T-helper 1 cell treated with Interleukin-12 subunit alpha and Interleukin-12 subunit beta and Interleukin-4 antibody, amounts not matched to agents 30 ng/mL and 1 ng/mL, for 36 hours (primary cell): ENCODE measurements around the gene ABLIM2. TPM values are rescaled to one million over a fixed set of nuclear protein-coding genes. Genes with fewer than 3 reads are reported as not detected.

Source experiments
- intact Hi-C: fragments of 100-400 bp; cut with micrococcal nuclease; formaldehyde crosslinking; loops from one replicate; pipeline ENCODE4 v1.15.1; 2024
- total RNA-seq: library from RNA; stranded (reverse); gene quantifications from 2 replicates; pipeline ENCODE4 v1.2.3, GENCODE V29; 2022

Gene ABLIM2
- total RNA-seq, 1 donor from 2014 or later: 0.51 TPM

GRCh38 chr4:7968262-7968896 lies 190.2 kb downstream of the ABLIM2 start:
- intact Hi-C loops: loop anchor here (5.0 kb wide), 1 partner anchor 1639 kb away; no protein-coding TSS in a partner anchor

GRCh38 chr4:7967501-7968261 lies 190.9 kb downstream of the ABLIM2 start:
- intact Hi-C loops: loop anchor here (5.0 kb wide), 1 partner anchor 1640 kb away; no protein-coding TSS in a partner anchor

- intact Hi-C loops: loop anchor here (5.0 kb wide), 1 partner anchor 1640 kb away; no protein-coding TSS in a partner anchor
These were observed 191.6 kb downstream of the ABLIM2 start for GRCh38 chr4:7967063-7967440.

GRCh38 chr4:7966281-7967062 lies 192.1 kb downstream of the ABLIM2 start:
- intact Hi-C loops: loop anchor here (5.0 kb wide), 1 partner anchor 1641 kb away; no protein-coding TSS in a partner anchor

GRCh38 chr4:7964890-7965662 lies 193.5 kb downstream of the ABLIM2 start:
- intact Hi-C loops: loop anchor here (1.0 to 5.0 kb wide), 4 partner anchors 22 to 1642 kb away; no protein-coding TSS in a partner anchor

- intact Hi-C loops: loop anchor here (1.0 to 5.0 kb wide), 3 partner anchors 22 to 473 kb away; no protein-coding TSS in a partner anchor
These were observed 194.2 kb downstream of the ABLIM2 start for GRCh38 chr4:7964459-7964858.

GRCh38 chr4:7963691-7964090 lies 194.9 kb downstream of the ABLIM2 start:
- intact Hi-C loops: loop anchor here (1.0 to 5.0 kb wide), 3 partner anchors 23 to 474 kb away; no protein-coding TSS in a partner anchor

- intact Hi-C loops: loop anchor here (5.0 kb wide), 1 partner anchor 474 kb away; no protein-coding TSS in a partner anchor
These were observed 195.8 kb downstream of the ABLIM2 start for GRCh38 chr4:7962609-7963508.

- intact Hi-C loops: loop anchor here (1.0 to 5.0 kb wide), 4 partner anchors 8 to 476 kb away; partner anchors contain the start of gene AFAP1
These were observed 197.6 kb downstream of the ABLIM2 start for GRCh38 chr4:7960790-7961655.

- intact Hi-C loops: loop anchor here (1.0 to 5.0 kb wide), 3 partner anchors 21 to 477 kb away; partner anchors contain the start of gene AFAP1
These were observed 198.4 kb downstream of the ABLIM2 start for GRCh38 chr4:7960017-7960789.

- intact Hi-C loops: no loop called here
These were observed 199.5 kb downstream of the ABLIM2 start for GRCh38 chr4:7959078-7959477.

- intact Hi-C loops: no loop called here
These were observed 201.5 kb downstream of the ABLIM2 start for GRCh38 chr4:7956934-7957656.

- intact Hi-C loops: no loop called here
These were observed 202.3 kb downstream of the ABLIM2 start for GRCh38 chr4:7956270-7956808.

- intact Hi-C loops: no loop called here
These were observed 203.2 kb downstream of the ABLIM2 start for GRCh38 chr4:7955393-7955792.

GRCh38 chr4:7952615-7953014 lies 206.0 kb downstream of the ABLIM2 start:
- intact Hi-C loops: no loop called here

- intact Hi-C loops: no loop called here
These were observed 208.1 kb downstream of the ABLIM2 start for GRCh38 chr4:7950301-7951092.
